GM12892 (cell line): ENCODE measurements around the gene NXNL2.

Experiments
- POLR2A ChIP-seq: IDR thresholded peaks from 2 replicates; pipeline ENCODE4 v1.6.1; 2011; ENCODE audit warnings: low read depth, low read length, control low read depth
- POLR2AphosphoS5 ChIP-seq: IDR thresholded peaks from 2 replicates; pipeline ENCODE4 v1.6.1; 2011; ENCODE audit warnings: low read depth, low read length, control low read depth
- TAF1 ChIP-seq: IDR thresholded peaks from 2 replicates; pipeline ENCODE4 v1.6.1; 2011; ENCODE audit warnings: low read depth, mild to moderate bottlenecking, control low read depth, low read length, borderline replicate concordance

DNA sequence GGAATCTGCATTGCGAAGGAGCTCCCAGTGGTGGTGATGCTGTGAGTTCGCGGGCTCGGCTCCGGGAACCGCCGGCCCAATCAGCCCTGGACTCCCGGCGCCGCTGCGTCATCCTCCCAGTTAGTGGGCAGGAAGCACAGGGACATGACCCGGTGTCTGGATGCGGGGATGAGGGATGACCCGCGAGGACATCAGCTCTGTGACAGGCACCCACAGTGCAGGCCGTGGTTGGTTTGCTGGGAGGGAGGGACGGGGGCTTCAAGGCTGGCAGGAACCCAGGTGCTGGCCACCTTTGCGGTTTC lies 996 bp downstream of the NXNL2 start:
- TF ChIP-seq POLR2A: no peak
- no peak for TF ChIP-seq POLR2AphosphoS5
- TF ChIP-seq TAF1: no peak
